ENCODE data around the gene ANO7. TPM values are rescaled to one million over a fixed set of nuclear protein-coding genes. Genes with fewer than 3 reads are reported as not detected.
A peak's percentile ranks its signal among the peaks of the same experiment; 100 is the strongest.

The ANO7 gene
- polyA plus RNA-seq, 6 donors from 2014 or later, result not detected

GRCh38 chr2:241267249-241268067 lies 79.0 kb downstream of the ANO7 start:
- ATAC-seq (ENCODE audit: low read depth in 2 of 2) (no peak), DNase-seq (no peak)
- no peaks in the 10 kb centered on the region for H3K27me3 Mint-ChIP-seq
- peaks cover 10 to 13% of the 10 kb centered on the region in 2 donors for H3K36me3 Mint-ChIP-seq
- peaks cover 17 to 36% (median 30%) of the 10 kb centered on the region in 3 donors for H3K4me1 Mint-ChIP-seq
- H3K9me3 Mint-ChIP-seq, result no peaks in the 10 kb centered on the region
- peak overlapping the region in 3 of 6 donors; percentile 51 to 81 (median 67) for H3K27ac Mint-ChIP-seq
- peak overlapping the region in 1 of 8 donors; percentile 3 for H3K4me3 Mint-ChIP-seq

- ATAC-seq (ENCODE audit: low read depth in 2 of 2), result no peak
- Mint-ChIP-seq H3K27me3 (no peaks in the 10 kb centered on the region), H3K9me3 (no peaks in the 10 kb centered on the region), H3K36me3 (peaks cover 4 to 10% of the 10 kb centered on the region in 2 donors), H3K4me3 (peak overlapping the region in 1 of 8 donors; percentile 74), H3K27ac (peak overlapping the region in 4 of 6 donors; percentile 19 to 64 (median 47)), H3K4me1 (peaks cover 21 to 40% (median 34%) of the 10 kb centered on the region in 3 donors)
- no peak for DNase-seq
Observed at GRCh38 chr2:241268306-241268705, 79.8 kb downstream of the ANO7 start.

- ATAC-seq (ENCODE audit: low read depth in 2 of 2) (no peak), DNase-seq (no peak)
- H3K4me3 Mint-ChIP-seq, result peak overlapping the region in 3 of 8 donors; percentile 28 to 74 (median 61)
- peaks cover 0 to 10% of the 10 kb centered on the region in 2 donors for H3K36me3 Mint-ChIP-seq
- H3K9me3 Mint-ChIP-seq, result peaks cover 0 to 2% (median 0%) of the 10 kb centered on the region in 7 donors
- peak overlapping the region in 4 of 6 donors; percentile 49 to 82 (median 57) for H3K27ac Mint-ChIP-seq
- no peaks in the 10 kb centered on the region for H3K27me3 Mint-ChIP-seq
- peaks cover 27 to 45% (median 39%) of the 10 kb centered on the region in 3 donors for H3K4me1 Mint-ChIP-seq
Observed at GRCh38 chr2:241268716-241269445, 80.4 kb downstream of the ANO7 start.

- H3K36me3 Mint-ChIP-seq, result peaks cover under 1 to 10% of the 10 kb centered on the region in 2 donors
- ATAC-seq (ENCODE audit: low read depth in 2 of 2) (no peak), DNase-seq (no peak)
- H3K9me3 Mint-ChIP-seq, result peaks cover 0 to 3% (median 0%) of the 10 kb centered on the region in 7 donors
- no peaks in the 10 kb centered on the region for H3K27me3 Mint-ChIP-seq
- H3K4me1 Mint-ChIP-seq, result peaks cover 34 to 56% (median 44%) of the 10 kb centered on the region in 3 donors
- no peak overlapping the region for H3K27ac Mint-ChIP-seq
- H3K4me3 Mint-ChIP-seq, result peak overlapping the region in 4 of 8 donors; percentile 30 to 94 (median 55)
Observed at GRCh38 chr2:241269707-241270520, 81.4 kb downstream of the ANO7 start.

GRCh38 chr2:241270531-241270930 lies 82.1 kb downstream of the ANO7 start:
- peak overlapping the region in 7 of 8 donors; percentile 9 to 98 (median 92) for H3K4me3 Mint-ChIP-seq
- ATAC-seq (ENCODE audit: low read depth in 2 of 2) (no peak), DNase-seq (no peak)
- peaks cover 7 to 10% of the 10 kb centered on the region in 2 donors for H3K36me3 Mint-ChIP-seq
- no peaks in the 10 kb centered on the region for H3K27me3 Mint-ChIP-seq
- H3K4me1 Mint-ChIP-seq, result peaks cover 34 to 60% (median 44%) of the 10 kb centered on the region in 3 donors
- peak overlapping the region in 3 of 6 donors; percentile 4 to 91 (median 77) for H3K27ac Mint-ChIP-seq
- peaks cover 3 to 8% (median 6%) of the 10 kb centered on the region in 7 donors for H3K9me3 Mint-ChIP-seq

GRCh38 chr2:241271706-241272302 lies 83.3 kb downstream of the ANO7 start:
- H3K9me3 Mint-ChIP-seq, result peaks cover 4 to 12% (median 6%) of the 10 kb centered on the region in 7 donors

GRCh38 chr2:241272303-241273209 lies 84.1 kb downstream of the ANO7 start:
- H3K9me3 Mint-ChIP-seq, result peaks cover 4 to 12% (median 6%) of the 10 kb centered on the region in 7 donors
- ATAC-seq (ENCODE audit: low read depth in 2 of 2), result peak; percentile 56 to 60
- DNase-seq, result peak; percentile 50
- H3K4me1 Mint-ChIP-seq, result peaks cover 34 to 48% (median 45%) of the 10 kb centered on the region in 3 donors
- peaks cover 0 to 11% of the 10 kb centered on the region in 2 donors for H3K36me3 Mint-ChIP-seq
- no peaks in the 10 kb centered on the region for H3K27me3 Mint-ChIP-seq
- peak overlapping the region; percentile 74 to 94 (median 89) for H3K4me3 Mint-ChIP-seq
- H3K27ac Mint-ChIP-seq, result peak overlapping the region in 2 of 6 donors; percentile 78 to 91

More at GRCh38 chr2:241271706-241272302, 83.3 kb downstream of the ANO7 start:
- H3K4me1 Mint-ChIP-seq, result peaks cover 34 to 55% (median 44%) of the 10 kb centered on the region in 3 donors
- DNase-seq (peak; percentile 49), ATAC-seq (ENCODE audit: low read depth in 2 of 2) (peak; percentile 66 to 69)
- peak overlapping the region; percentile 90 to 98 (median 95) for H3K4me3 Mint-ChIP-seq
- no peaks in the 10 kb centered on the region for H3K27me3 Mint-ChIP-seq
- peak overlapping the region; percentile 91 to 96 (median 94) for H3K27ac Mint-ChIP-seq
- peaks cover 2 to 11% of the 10 kb centered on the region in 2 donors for H3K36me3 Mint-ChIP-seq

- ATAC-seq (ENCODE audit: low read depth in 2 of 2) (peak in 1 of 2 donors; percentile 11), DNase-seq (no peak)
- Mint-ChIP-seq H3K27ac (peak overlapping the region in 5 of 6 donors; percentile 75 to 87 (median 78)), H3K36me3 (peaks cover 0 to 11% of the 10 kb centered on the region in 2 donors), H3K9me3 (peaks cover 4 to 12% (median 6%) of the 10 kb centered on the region in 7 donors), H3K27me3 (no peaks in the 10 kb centered on the region), H3K4me3 (peak overlapping the region; percentile 74 to 90 (median 85)), H3K4me1 (peaks cover 34 to 46% (median 45%) of the 10 kb centered on the region in 3 donors)
Observed at GRCh38 chr2:241273210-241274020, 84.9 kb downstream of the ANO7 start.

- DNase-seq (no peak), ATAC-seq (ENCODE audit: low read depth in 2 of 2) (no peak)
- Mint-ChIP-seq H3K9me3 (peaks cover 4 to 12% (median 6%) of the 10 kb centered on the region in 7 donors), H3K4me3 (peak overlapping the region in 4 of 8 donors; percentile 14 to 90 (median 64)), H3K36me3 (peaks cover 0 to 11% of the 10 kb centered on the region in 2 donors), H3K27me3 (no peaks in the 10 kb centered on the region), H3K27ac (peak overlapping the region in 5 of 6 donors; percentile 0 to 75 (median 54)), H3K4me1 (peaks cover 33 to 42% (median 42%) of the 10 kb centered on the region in 3 donors)
Observed at GRCh38 chr2:241274127-241274526, 85.7 kb downstream of the ANO7 start.

All from naive B cell (primary cell).